Stomach (tissue), 9 donors: ENCODE measurements around the gene OTOL1. TPM values are rescaled to one million over a fixed set of nuclear protein-coding genes. Genes with fewer than 3 reads are reported as not detected.
A peak's percentile ranks its signal among the peaks of the same experiment; 100 is the strongest.

ENCODE experiments used
- DNase-seq, 2 donors: peaks; one replicate each; pipeline versions ENCODE4 v3.0.0 to v3.0.0-alpha.2; 2013 to 2019
- H3K27ac ChIP-seq, 5 donors: fragments of 200-600 bp in 4 of 5; sonication (generic) in 4 of 5; one replicate each; pipeline ENCODE4 v1.5.1; 2013 to 2019; ENCODE audit warnings: mild to moderate bottlenecking in 1 of 5, moderate library complexity in 1 of 5
- H3K27me3 ChIP-seq, 3 donors: fragments of 200-600 bp; sonication (generic); one replicate each; pipeline ENCODE4 v1.5.1; 2017 to 2019; ENCODE audit warnings: mixed run types in 1 of 3
- H3K36me3 ChIP-seq, 4 donors: fragments of 200-600 bp; sonication (generic); 1 replicate in 3 of 4; 2 replicates in 1 of 4; pipeline ENCODE4 v1.5.1; 2016 to 2019
- H3K4me1 ChIP-seq, 4 donors: fragments of 200-600 bp; sonication (generic); one replicate each; pipeline ENCODE4 v1.5.1; 2016 to 2019
- H3K4me3 ChIP-seq, 4 donors: fragments of 200-600 bp; sonication (generic) in 3 of 4; one replicate each; pipeline ENCODE4 v1.5.1; 2016 to 2019; ENCODE audit warnings: mild to moderate bottlenecking in 1 of 4
- H3K9me3 ChIP-seq, 4 donors: fragments of 200-600 bp; sonication (generic); one replicate each; pipeline ENCODE4 v1.5.1; 2016 to 2019
- CTCF ChIP-seq, 7 experiments: fragments of 450-650 bp in 4 of 7; fragments of 200-600 bp in 3 of 7; sonication (generic) in 3 of 7; IDR thresholded peaks; one replicate each; pipeline ENCODE4 v1.5.1; 2016 to 2019; ENCODE audit warnings: antibody characterized with exemption in 7 of 7, control low read depth in 2 of 7, mild to moderate bottlenecking in 1 of 7
- EP300 ChIP-seq: sonication (generic); formaldehyde crosslinking; IDR thresholded peaks from one replicate; pipeline ENCODE4 v1.6.1; 2017; ENCODE audit warnings: antibody characterized with exemption
- POLR2A ChIP-seq, 4 donors: fragments of 450-650 bp; IDR thresholded peaks; one replicate each; pipeline ENCODE4 v1.6.1; 2016; ENCODE audit warnings: antibody characterized with exemption in 4 of 4, control low read depth in 2 of 4, mild to moderate bottlenecking in 1 of 4, moderate library complexity in 1 of 4
- POLR2AphosphoS5 ChIP-seq, 3 donors: sonication (generic); formaldehyde crosslinking; IDR thresholded peaks; one replicate each; pipeline ENCODE4 v1.6.1; 2016; ENCODE audit warnings: antibody characterized with exemption in 3 of 3
- WGBS, 5 donors: extraction: QIAGEN DNeasy Blood & Tissue Kit in 3 of 5; methylation state at CpG; one replicate each; pipeline versions ENCODE4 v1.1.5 to v1.1.7; 2013 to 2018; 5-methylcytosine and 5-hydroxymethylcytosine counted together
- intact Hi-C: fragments of 100-400 bp; cut with DNase I; formaldehyde crosslinking; loops from one replicate; pipeline ENCODE4 v1.15.1; 2023; ENCODE audit warnings: low total_unique reads
- polyA plus RNA-seq, 3 donors: library from polyadenylated mRNA; stranded (reverse); fragments of 200-250 nt; gene quantifications; one replicate each; pipeline ENCODE4 v1.2.3, GENCODE V29; 2013
- total RNA-seq, 5 donors: library from RNA; depleted of rRNA; stranded (reverse); fragments of >200 nt; gene quantifications; one replicate each; pipeline versions ENCODE4 v1.1.0 to v1.2.3, GENCODE V29; 2014 to 2016
- donor health status: healthy with polysubstance abuse.
- donor health status: Bipolar disorder and iron deficiency.
- donor health status: healthy.

OTOL1 gene
- total and polyA plus RNA-seq, 8 donors: not detected

- Histone ChIP-seq H3K27me3 (no peaks in the 10 kb centered on the region), H3K4me1 (no peaks in the 10 kb centered on the region), H3K4me3 (no peak overlapping the region), H3K36me3 (no peaks in the 10 kb centered on the region), H3K9me3 (peaks cover 0 to 13% (median 7%) of the 10 kb centered on the region in 4 donors), H3K27ac (no peak overlapping the region)
- WGBS, 5 donors: 57 to 72% (median 66%) methylated on average over 2 of the region's 2 CpGs
- intact Hi-C loops: no loop called here
- TF ChIP-seq CTCF (IDR thresholded peaks at IDR 0.05): no peak
- no peak for TF ChIP-seq POLR2AphosphoS5 (IDR thresholded peaks at IDR 0.05)
- TF ChIP-seq POLR2A (IDR thresholded peaks at IDR 0.05): no peak
- no peak for TF ChIP-seq EP300
- no peak for DNase-seq
Measured at GRCh38 chr3:161498259-161498921, 1.8 kb downstream of the OTOL1 start.

- WGBS, 5 donors: 30 to 56% (median 44%) methylated on average over 3 of the region's 3 CpGs
- Histone ChIP-seq H3K4me3 (no peak overlapping the region), H3K27ac (no peak overlapping the region), H3K27me3 (no peaks in the 10 kb centered on the region), H3K9me3 (peaks cover 0 to 6% (median 2%) of the 10 kb centered on the region in 4 donors), H3K4me1 (no peaks in the 10 kb centered on the region), H3K36me3 (no peaks in the 10 kb centered on the region)
- intact Hi-C loops: no loop called here
- DNase-seq: peak in 1 of 2 donors; percentile 13
- no peak for TF ChIP-seq POLR2AphosphoS5 (IDR thresholded peaks at IDR 0.05)
- no peak for TF ChIP-seq CTCF (IDR thresholded peaks at IDR 0.05)
- TF ChIP-seq EP300: no peak
- no peak for TF ChIP-seq POLR2A (IDR thresholded peaks at IDR 0.05)
Measured at GRCh38 chr3:161500068-161500796, 3.6 kb downstream of the OTOL1 start.

- Histone ChIP-seq H3K9me3 (no peaks in the 10 kb centered on the region), H3K4me3 (no peak overlapping the region), H3K36me3 (no peaks in the 10 kb centered on the region), H3K27ac (no peak overlapping the region), H3K27me3 (no peaks in the 10 kb centered on the region), H3K4me1 (no peaks in the 10 kb centered on the region)
- DNase-seq: no peak
- WGBS, 5 donors: 89 to 93% (median 92%) methylated on average over 8 of the region's 8 CpGs
- TF ChIP-seq EP300 (no peak), CTCF (IDR thresholded peaks at IDR 0.05) (no peak), POLR2AphosphoS5 (IDR thresholded peaks at IDR 0.05) (no peak), POLR2A (IDR thresholded peaks at IDR 0.05) (no peak)
- intact Hi-C loops: no loop called here
Measured at GRCh38 chr3:161503271-161503670, 6.7 kb downstream of the OTOL1 start.

- Histone ChIP-seq H3K27me3 (no peaks in the 10 kb centered on the region), H3K4me1 (no peaks in the 10 kb centered on the region), H3K36me3 (no peaks in the 10 kb centered on the region), H3K4me3 (no peak overlapping the region), H3K27ac (no peak overlapping the region), H3K9me3 (no peaks in the 10 kb centered on the region)
- TF ChIP-seq EP300: no peak
- no peak for TF ChIP-seq POLR2AphosphoS5 (IDR thresholded peaks at IDR 0.05)
- TF ChIP-seq CTCF (IDR thresholded peaks at IDR 0.05): no peak
- no peak for TF ChIP-seq POLR2A (IDR thresholded peaks at IDR 0.05)
- 48 to 62% (median 50%) methylated on average over 2 of the region's 2 CpGs for WGBS, 5 donors
- peak in 1 of 2 donors; percentile 9 for DNase-seq
- intact Hi-C loops: no loop called here
Measured at GRCh38 chr3:161508852-161509477, 12.4 kb downstream of the OTOL1 start.
